ENCODE results near the gene SYT9.

SYT9 gene

DNA sequence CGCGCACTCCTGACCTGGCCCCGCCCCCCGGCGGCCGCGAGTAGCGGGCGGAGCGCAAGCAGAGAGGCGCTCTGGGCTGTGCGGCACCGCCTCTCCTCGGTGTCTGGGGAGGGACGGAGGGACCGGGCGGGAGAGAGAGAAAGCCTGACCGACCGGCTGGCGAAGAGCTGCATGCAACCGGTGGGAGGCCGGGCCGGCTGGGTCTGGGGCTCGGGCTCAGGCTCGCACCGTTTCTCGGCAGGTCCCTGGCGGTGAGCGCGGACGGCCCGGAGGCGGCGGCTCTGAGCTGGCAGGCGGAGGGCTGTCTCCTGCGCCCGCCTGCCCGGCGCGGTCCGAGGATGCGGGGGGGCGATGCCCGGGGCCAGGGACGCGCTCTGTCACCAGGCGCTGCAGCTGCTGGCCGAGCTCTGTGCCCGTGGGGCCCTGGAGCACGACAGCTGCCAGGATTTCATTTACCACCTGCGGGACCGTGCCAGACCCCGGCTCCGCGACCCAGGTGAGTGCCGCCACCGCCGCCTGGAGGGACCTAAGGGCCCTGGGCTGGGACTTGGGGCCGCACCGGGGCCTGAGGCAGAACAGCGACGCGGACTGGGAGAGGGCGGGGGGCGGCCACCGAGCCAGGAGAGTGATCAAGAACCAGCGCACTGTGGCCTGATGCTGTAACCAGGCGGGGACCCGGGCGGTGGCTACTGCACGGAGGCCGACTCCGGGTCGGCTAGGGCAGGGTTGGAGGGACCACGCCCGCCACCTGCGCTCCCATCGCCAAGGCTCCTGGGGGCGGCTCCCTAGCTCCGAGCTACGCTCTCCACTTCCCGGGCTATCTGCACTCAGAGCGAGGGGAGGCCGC is at the start of gene SYT9:
Gene SYT9 (plus strand): TSS at position 69 of the 847 bp plus-strand sequence. CDS start 283 bp downstream, at position 352.
- DNase-seq = no peak

- DNase-seq = no peak
These were observed 49.3 kb upstream of the SYT9 start for GRCh38 chr11:7202412-7202811.

GRCh38 chr11:7204778-7205177 is 46.9 kb upstream of the SYT9 start:
- no peak for DNase-seq

DNA sequence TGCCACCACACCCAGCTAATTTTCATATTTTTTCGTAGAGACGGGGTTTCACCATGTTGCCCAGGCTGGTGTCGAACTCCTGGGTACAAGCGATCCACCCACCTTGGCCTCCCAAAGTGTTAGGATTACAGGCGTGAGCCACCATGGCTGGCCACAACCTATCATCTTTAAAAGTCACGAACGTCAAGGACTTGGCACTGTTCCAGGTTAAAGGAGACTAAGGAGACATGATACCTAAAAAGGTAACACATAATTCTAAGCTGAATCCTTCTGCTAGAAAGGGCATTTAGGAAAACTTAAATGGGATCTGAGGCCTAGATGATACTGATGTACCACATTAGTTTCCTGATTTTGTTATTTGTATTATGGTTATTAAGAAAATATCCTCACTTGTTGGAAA is 43.3 kb upstream of the SYT9 start:
- no peak for DNase-seq

DNA sequence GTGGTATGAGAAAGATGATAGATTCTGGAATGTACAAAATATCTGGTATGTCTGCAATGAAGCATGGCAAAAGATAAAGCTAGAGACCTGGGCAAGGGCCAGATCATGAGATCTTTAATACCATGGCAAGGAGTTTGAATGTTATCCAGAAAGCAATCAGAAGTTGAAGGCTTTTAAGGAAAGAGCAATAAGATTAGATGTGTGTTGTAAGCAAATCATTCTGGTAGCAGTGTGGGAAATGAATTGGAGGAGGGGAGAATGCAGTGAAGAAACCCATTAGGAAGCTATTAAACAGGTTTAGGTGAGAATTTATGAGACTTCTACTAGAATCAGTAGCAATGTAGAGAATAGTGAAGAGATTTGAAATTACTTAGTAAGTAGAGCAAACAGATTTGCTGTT is 32.2 kb upstream of the SYT9 start:
- DNase-seq = no peak

DNA sequence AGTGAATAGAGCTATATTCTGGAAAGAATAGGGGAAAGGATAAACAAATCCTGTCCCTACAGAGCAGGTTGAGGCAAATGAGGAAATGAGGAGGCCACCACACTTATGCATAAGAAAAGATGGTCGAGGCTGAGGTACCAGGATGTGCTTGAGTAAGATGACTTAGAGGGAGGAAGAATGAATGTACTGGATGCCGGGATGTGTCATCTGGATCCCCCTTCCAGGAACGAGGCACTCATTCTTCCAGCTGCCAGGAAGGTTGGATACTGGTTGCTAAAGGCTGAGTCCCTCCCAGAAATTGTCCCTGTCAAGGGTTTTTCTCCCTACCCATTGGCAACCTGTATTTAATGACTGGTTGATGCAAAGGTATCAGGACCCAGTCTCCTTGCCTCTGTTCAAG is 31.1 kb upstream of the SYT9 start:
- no peak for DNase-seq

DNA sequence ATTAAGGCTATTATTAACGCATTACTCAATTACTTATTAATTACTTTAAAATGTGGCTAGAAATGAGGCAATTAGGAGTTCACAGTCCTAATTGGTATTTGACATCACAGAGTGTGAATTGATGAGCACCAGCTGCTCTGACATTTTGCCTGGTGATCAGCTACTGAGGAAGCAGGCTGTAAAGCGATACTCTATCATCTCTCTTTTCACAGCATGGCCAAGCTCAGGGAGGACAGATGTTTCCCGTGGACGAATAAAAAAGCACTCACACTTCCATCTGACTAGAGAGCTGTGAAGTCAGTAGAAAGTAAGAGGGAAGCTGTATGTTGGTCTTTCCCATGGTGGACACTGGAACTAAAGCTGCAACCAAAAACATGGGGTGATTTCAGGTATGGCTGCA is 29.1 kb upstream of the SYT9 start:
- no peak for DNase-seq

GRCh38 chr11:7239877-7240276 is 11.8 kb upstream of the SYT9 start:
- DNase-seq = no peak

GRCh38 chr11:7245341-7245740 is 6.4 kb upstream of the SYT9 start:
- no peak for DNase-seq

DNA sequence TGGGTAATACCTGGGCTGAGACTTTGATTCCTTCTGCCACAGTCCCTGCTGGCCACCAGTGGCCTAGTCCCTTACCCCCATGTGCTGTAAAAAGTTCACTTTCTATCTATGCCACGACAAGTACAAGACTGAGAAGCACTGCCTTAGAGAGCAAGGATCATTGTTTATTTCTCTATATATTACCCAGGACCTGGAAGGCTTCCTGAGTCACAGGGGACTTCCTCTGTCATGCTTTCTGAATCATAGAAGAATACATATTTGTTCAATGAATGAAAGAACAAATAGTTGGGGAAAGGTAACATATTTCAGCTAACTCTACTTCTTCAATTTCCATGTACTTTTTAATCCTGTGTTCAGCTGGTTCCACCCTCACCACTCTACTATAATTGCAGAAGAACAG is 5.5 kb upstream of the SYT9 start:
- no peak for DNase-seq

DNA sequence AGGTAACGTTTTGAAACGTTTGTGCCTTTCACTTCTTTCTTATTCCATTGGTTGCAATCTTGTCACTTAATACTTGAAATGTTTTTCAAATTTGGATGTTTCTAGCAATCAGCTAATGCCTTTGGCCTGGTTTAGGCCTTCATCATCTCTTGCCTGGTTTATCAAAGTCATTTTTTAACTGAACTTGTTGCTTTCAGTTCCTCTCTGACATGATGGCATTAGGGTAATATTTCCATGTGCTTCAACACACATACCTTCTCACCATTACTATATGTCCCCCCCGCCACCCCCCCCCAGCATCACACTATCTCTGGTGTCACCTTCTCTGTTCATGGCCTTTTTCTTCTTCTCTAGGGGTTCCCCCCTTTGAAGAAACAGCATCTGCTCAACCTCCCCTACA is 1.5 kb upstream of the SYT9 start:
- no peak for DNase-seq

GRCh38 chr11:7251487-7251835 is 243 bp upstream of the SYT9 start:
- no peak for DNase-seq

DNA sequence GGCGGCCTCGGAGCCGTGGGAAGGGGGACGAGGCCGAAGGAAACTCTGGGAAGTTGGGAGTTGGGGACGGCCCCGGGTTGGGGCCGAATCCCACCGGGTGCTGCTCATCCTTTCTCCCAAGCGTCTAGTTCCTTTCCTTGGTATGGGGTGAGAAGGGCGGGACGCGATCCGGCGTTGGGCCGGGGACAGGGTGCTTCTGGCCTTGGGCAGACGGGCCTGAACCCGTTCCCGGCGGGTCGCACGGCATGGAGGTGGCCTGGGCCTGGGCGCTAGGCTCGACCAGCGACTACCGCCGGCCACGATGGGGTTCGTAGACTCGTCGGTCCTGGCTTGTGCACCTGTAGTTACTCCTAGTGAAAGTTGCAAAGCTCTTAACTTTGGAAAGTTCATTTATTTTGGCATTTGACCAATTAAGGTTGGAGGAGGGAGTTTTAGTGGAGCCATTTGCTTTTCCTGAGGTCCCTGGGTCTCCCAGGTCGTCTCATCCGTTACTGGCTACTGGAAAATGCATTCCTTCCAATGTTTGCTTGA is 1.0 kb downstream of the SYT9 start:
- no peak for DNase-seq

- DNase-seq = no peak
These were observed 2.1 kb downstream of the SYT9 start for GRCh38 chr11:7253800-7254199.

DNA sequence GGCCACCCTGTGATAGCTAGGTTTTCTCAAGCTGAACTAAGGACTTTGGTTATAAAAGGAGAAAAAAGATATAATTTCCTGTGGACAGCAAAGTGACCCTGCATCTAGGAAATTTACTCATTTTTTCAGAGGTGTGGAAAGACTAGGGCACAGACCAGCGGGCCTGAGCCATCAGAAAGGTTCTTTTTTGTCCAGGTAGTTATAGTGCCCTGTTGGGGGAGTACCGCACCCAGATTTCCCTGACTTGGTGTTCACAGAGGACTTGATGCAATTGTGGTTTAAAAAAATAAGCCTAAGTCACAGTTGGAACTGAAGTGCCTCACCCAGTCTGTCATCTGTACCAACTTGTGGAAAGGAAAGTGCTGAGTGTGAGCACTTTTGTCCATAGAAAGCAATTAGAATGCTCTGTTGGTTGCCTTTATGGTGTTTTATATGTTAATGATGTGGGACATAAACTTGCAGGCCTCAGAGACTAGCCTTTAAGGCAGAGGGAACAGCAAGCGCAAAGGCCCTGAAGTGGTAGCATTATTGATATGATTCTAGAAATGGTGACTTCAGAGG is 3.1 kb downstream of the SYT9 start:
- DNase-seq = no peak

- no peak for DNase-seq
These were observed 5.2 kb downstream of the SYT9 start for GRCh38 chr11:7256943-7257342.

GRCh38 chr11:7257724-7258123 is 6.0 kb downstream of the SYT9 start:
- DNase-seq = no peak

GRCh38 chr11:7261578-7261977 is 9.9 kb downstream of the SYT9 start:
- DNase-seq = no peak

- no peak for DNase-seq
These were observed 11.0 kb downstream of the SYT9 start for GRCh38 chr11:7262672-7263071.

GRCh38 chr11:7263842-7264241 is 12.1 kb downstream of the SYT9 start:
- no peak for DNase-seq

- DNase-seq = no peak
These were observed 17.1 kb downstream of the SYT9 start for GRCh38 chr11:7268758-7269157.

- DNase-seq = no peak
These were observed 18.6 kb downstream of the SYT9 start for GRCh38 chr11:7270233-7270865.

GRCh38 chr11:7272373-7272772 is 20.7 kb downstream of the SYT9 start:
- no peak for DNase-seq

DNA sequence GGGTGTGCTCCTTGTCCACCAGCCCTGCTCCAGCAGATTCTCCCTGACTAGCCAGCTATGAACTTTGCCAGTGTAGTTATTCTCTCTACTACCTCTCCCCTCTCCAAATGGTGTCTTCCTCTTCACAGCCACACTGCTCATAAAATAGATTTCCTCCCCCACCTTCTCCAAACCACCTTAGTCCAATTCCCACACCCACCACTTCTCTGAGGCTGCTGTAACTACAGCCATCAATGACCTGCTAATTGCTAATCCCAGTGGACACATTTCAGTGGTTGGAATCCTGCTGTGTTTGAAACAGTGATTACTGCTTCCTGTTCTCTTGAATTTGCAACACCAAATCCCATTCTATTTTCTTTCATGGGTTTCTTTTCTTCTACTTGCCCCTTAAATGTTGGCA is 23.4 kb downstream of the SYT9 start:
- DNase-seq = no peak
